ENCODE measurements around the gene MYCBP2.
"Not testable (repeated sequence)": the region's sequence is repeated elsewhere in the genome, so short reads cannot be mapped to it uniquely, and the experiment has no call there.

MYCBP2 gene

DNA sequence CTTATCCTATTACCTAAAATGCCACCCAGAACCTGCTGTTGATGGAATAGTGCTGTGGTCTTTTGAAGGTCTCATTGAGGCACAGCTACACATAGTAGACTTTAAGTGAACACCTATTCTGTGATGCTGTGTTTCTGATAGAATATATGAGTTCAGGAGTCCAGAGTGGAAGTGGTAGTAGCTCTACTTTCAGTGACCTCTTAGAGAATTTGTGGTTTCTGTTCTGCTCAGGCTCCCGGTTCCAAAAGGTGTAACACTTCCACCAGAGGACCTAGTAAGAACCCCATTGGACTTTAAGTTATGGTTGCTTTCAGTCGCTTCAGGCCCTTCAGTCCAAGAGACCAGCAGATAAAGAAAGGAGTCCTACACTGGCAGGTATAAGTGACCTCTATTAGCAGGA lies 11.4 kb upstream of the MYCBP2 start:
- no peak for DNase-seq (ENCODE audit: low read depth)

DNA sequence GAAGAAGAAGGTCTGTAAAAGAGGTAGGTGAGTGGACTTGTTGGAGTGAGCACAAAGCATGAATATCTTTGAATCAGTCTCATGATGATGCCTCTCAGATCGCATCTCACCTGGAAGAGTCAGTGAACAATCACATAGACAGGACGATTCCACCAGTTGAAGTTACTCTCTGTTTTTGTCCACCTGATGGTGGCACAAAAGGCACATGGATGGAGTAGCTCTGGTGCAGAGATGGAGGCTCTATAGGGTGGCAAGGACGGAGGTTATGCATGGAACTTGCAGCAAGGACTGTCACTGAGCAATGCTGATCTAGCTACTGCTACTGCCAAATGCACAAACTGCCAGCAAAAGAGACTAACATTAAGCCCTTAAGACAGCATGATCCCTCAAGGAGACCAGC lies 10.3 kb upstream of the MYCBP2 start:
- DNase-seq (ENCODE audit: low read depth) = no peak

DNA sequence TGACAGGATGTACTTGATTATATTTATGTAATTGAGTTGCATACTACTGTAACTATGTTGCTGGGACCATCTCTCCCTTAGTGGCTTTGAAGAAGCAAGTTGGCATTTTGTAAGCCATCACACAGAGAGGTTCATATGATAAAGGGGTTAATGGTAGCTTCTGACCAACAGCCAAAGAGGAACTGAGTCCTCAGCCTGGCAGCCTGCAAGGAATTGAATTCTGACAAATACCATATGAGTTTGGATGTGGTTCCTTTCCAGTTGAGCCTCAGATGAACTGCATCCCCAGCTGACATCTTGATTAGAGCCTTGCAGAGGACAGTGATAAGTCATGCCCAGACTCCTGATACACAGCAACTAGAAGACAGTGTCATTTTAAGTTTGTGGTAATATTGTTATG lies 8.6 kb upstream of the MYCBP2 start:
- no peak for DNase-seq (ENCODE audit: low read depth)

DNA sequence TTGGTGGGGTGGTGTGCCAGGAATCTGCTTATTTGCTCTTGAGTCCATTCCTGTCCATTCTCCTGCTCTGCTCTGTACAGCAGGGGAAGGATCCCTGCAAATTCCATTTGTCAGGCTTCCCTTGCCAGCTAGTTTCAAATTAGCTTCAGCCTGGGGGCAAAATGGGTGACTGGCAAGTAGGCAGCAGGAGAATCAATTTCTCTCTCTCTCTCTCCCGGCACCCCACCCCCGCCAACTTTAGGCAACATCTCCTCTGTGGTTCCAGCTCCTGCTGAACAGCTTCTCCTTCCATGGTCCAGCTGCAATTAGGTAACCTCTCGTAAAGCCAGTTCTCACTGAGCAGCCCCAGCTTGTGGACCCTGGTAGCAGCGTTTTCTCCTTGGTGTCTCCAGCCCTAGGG lies 6.7 kb upstream of the MYCBP2 start:
- no peak for DNase-seq (ENCODE audit: low read depth)

DNA sequence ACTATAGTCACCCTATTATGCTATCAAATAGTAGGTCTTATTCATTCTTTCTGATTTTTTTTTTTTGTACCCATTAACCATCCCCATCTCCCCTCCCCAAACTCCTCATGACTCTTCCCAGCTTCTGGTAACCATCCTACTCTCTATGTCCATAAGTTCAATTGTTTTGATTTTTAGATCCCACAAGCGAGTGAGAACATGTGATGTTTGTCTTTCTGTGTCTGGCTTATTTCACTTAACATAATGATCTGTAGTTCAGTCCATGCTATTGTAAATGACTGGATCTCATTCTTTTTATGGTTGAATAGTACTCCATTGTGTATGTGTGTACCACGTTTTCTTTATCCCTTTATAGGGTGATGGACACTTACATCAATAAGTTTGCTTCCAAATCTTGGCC lies 4.5 kb upstream of the MYCBP2 start:
- DNase-seq (ENCODE audit: low read depth) = no peak

DNA sequence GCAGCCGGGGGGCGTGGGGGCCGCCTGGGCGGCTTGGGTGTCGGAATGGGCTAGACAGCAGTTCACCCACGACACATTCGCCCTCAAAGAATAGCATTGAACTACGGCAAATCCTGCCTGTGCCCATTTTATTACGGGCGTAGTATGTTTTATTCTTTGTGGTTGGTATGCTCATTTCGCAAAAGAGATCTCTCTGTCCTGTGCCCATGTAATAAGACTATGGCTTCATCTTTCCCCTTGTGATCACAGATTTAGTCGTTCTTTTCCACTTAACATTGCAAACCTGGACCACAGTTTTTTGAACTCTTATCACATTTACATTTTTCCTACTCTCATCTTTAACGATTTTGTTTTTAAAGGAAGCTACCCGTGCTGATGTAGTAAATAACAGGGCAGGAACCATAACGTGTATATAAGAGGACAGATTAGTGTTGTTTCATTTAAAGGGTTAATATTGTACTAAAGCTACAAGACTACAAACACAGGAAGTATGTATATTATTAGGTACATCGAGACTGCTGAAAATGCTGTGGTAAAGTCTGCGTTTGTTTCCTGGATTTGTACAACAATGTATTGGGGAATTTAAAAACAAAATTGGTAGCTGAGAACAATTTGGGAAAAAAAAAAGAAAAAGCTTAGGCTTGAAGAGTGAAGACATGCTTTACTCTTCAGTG lies 3.2 kb upstream of the MYCBP2 start:
- DNase-seq (ENCODE audit: low read depth) = no peak

DNA sequence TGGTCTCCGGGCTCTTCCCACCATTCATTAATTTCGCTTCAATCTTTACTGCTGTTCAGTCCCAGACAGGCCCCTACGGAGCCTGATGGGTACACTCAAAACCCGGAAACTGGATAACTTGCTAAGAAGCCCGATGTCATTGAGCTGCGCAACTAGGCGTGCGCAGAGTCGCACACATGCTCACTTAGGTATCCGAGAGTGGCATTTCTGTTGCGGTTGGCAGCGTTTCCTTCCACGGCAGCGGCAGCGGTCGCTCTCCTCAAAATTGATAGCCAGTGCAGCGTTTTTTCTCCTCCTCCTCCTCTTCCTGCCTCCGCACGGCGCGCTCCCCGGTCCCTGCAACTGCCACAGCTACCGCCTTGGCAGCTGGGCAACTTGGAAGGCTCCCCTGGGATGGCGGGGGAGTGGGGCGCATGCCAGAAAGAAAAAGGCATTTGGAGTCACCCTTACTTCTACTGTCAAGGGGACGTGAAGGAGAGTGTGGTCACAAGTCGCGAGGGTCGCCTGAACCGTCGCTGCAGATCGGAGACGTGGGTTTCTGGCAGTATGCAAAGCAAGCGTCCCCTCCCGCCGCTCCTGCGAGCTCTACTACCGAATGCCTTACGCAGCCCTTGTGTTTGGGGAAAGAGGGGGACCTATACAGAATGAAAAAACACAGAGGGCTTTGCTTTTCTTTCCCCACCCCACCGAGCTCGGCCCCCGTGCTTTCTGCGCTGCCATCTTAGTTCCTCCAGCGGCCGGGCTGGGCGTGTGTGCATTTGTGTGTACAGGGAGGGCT lies 2.4 kb upstream of the MYCBP2 start:
- peak; percentile 58 for DNase-seq (ENCODE audit: low read depth)

DNA sequence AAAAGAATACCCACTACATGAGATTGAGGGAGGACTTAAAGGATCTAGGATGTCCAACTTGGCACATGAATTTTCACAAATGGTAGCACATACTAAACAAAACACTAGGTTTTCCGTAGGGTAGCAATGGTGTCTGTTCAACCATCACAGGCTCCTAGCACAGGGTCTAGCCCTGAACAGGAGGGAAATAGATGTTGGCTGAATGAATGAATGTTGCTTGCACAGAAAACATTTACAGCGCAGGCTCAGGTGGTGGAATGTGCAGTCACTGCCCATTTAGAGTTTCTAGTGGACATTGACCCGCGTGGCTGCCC lies 1.9 kb upstream of the MYCBP2 start:
- DNase-seq (ENCODE audit: low read depth) = no peak

DNA sequence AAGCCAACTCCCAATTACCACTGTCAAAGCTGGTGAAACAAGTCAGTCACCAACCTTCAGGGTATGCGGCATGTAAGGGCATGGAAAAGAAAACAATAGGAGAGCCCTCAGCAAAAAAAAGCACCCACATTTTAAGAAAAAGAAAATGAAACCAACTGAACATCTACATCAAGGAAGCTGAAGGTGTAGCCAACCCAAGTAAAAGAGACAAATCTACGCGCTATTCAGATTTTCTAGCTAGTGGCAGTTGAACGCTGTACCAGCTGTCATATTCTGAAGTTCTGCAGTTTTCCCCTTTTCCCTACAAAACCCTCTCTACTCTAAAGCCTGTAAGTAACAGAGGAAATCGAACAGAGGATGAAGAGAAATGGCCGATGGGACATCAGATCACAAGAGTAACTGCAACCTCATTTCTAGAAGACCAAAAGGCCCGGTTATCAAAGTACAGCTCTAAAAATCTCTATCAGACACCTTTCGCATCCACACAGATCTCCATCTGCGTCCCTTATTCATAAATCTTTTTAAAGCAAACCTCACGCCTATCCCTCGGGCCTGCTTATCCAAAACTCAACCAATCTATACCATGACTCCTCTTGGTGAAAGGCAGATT lies 1.4 kb downstream of the MYCBP2 start:
- no peak for DNase-seq (ENCODE audit: low read depth)

DNA sequence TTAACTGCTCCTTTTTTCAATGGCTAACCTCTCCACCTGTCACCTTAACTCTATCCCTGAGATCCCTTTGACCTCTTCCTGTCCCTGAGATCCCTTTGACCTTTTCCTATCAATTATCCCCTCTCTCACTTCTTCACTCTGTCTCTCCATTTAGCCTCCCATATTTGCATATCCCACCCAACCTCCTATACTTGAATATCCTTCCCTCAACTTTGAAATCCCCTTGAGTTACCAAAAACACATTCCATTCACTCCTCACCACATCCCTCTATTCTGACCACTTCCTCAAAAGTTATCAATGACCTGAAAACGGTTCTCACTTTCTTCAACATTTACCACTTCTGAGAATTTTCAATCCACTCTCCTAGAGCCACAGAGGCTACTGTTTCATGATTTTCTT lies 3.0 kb downstream of the MYCBP2 start:
- no peak for DNase-seq (ENCODE audit: low read depth)

DNA sequence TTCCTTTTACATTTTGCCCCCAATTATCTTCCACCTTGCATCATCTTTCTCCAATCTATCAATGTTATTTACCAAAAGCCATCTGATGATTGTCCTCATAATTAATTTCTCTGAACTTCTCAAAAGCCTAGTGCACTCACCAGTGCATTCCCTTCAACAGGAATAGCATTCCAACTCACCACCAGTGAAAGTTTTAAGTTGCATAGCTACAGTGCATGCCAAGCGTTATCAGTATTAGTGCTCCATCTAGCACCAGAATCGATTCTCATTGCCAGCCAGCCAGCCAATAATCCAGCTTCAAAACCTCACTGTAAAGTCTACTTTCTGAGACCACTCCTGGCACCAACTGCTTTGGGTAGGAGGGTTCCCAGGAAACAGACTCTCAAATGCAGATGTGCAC lies 7.4 kb downstream of the MYCBP2 start:
- DNase-seq (ENCODE audit: low read depth) = no peak

DNA sequence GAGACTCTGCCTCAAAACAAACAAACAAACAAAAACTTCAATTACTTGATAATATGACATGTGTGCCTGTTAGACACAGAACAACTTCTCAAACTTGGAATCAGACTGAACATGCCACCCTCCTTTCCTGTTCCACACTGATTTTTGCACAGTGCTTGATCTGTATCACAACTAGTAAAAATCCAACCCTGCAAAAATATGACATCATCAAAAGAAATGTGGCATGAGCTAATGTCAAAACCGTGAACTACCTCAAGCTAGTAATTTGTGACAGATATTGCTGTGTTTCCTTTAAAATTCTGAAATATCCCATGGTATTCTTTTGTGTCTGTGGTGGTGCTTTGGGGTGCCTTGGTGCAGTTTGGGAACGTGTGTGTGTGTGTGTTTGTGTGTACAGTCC lies 8.2 kb downstream of the MYCBP2 start:
- DNase-seq (ENCODE audit: low read depth) = no peak

DNA sequence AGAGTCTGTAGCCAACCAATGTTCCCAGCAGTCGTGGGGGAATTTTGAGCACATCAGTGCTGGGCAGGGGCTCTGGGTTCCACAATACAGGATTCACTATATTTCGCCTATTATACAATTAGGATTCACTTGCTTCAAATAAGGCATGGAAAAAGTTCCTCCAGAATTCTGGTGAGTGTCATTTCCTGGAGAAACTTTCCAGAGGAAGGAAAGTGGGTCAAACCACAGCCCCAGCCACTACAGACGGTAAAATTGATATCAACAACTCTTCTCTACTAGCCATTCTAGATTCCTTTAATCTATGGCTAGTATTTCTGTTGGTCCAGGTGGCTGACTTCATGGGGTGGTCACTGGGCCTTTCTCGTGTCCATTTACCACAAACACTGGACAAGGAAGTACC lies 10.5 kb downstream of the MYCBP2 start:
- no peak for DNase-seq (ENCODE audit: low read depth)

DNA sequence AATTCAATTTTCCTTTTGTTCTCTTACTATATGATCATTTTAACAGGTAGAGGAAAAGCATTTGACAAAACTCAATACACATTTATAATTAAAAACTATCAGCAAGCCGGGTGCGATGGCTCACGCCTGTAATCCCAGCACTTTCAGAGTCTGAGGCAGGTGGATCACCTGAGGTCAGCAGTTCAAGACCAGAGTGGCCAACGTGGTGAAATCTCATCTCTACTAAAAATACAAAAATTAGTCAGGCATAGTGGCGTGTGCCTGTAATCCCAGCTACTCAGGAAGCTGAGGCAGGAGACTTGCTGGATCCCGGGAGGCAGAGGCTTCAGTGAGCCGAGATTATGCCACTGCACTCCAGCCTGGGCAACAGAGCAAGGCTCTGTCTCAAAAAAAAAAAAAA lies 11.4 kb downstream of the MYCBP2 start:
- DNase-seq (ENCODE audit: low read depth) = not testable (repeated sequence)

DNA sequence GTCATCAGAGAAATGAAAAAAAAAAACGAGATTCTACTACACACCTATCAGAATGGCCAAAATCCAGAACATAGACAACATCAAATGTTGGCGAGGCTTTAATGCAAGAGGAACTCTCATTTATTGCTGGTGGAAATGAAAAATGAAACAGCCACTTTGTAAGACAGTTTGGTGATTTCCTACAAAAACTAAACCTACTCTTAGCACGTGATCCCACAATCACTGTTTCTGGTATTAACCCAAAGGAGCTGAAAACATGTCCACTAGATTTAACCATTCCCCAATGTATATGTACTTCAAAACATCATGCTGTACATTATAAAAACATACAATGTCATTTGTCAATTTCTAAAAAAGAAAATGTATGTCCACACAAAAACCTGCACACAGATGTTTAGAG lies 13.0 kb downstream of the MYCBP2 start:
- DNase-seq (ENCODE audit: low read depth) = no peak

DNA sequence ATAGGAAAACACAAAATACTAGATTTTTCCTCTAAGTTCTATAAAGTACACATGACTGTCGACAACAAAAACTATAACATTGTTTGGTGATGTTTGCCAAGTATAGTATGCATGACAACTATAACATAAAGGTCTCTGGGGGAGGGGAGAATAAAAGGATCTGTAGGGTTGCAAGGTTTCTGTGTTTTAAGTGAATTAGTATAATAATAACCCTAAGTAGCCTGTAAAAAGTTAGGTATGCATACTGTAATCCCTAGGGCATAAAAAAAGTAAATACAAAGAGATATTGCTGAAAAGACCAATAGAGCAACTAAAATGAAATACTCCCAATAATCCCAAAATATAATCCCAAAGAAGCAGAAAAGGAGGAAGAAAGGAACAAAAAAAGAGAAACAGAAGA lies 14.6 kb downstream of the MYCBP2 start:
- DNase-seq (ENCODE audit: low read depth) = no peak

DNA sequence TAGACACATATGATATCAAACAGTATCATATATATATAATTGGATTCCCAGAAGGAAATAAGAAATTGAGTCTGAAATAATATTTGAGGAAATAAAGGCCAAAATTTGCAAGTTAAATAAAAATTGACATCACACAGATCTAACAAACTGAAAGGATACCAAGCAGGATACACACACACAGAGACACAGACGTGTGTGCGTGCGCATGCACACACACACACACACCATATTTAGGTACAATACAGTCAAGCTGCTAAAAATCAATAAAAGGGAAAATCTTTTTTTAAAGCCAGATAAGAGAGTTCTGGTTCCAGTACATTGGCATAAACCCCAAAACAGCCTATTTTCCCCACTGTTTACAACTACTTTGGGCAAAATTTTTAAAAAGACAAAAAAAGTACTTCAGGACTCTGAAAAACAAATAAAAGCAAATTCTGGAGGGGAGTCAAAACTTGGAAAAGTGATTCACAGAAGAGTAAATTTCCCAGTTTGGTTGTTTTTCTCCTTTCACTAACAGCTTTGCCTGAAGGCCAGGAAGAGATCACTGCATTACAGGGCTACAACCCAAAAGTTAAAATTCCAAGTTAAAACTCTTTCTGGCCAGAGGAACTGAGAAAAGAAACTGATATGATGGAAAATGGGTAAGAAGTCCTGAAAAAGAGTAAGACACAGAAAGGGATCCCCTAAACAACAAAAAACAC lies 16.2 kb downstream of the MYCBP2 start:
- no peak for DNase-seq (ENCODE audit: low read depth)

DNA sequence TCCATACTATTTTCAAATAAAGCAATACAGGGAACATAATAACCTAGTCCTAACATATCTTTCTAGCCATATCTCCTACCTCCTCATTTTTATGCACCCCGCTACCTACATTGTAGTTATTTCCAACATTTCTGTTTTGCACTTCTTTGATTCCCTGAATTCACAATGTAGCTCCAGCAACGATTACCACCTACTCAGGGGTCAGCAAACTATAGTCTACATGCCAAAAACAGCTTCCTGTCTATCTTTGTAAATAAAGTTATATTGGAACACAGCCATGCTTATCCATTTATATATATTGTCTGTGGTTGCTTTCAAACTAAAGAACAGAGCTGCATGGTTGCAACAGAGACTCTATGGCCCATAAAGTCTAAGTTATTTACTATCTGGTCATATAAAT lies 16.7 kb downstream of the MYCBP2 start:
- DNase-seq (ENCODE audit: low read depth) = no peak

DNA sequence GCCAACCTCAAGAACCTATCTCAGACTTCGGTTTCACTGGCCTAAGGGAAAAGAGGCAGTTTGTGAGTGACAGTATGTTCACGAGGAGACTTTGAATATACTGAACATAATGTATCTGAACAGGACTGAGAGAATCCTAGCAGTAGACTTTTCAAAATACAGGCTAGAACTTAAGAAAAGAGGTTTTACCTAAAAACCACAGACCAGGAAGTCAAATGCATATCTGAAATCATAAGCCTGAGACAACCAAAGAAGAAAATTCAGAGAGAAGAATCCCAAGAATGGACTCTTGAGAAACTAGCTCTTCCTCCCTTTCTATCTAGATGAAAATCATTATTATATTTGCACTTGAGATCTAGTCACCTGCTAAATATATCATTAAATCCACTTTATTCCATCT lies 17.6 kb downstream of the MYCBP2 start:
- DNase-seq (ENCODE audit: low read depth) = no peak

DNA sequence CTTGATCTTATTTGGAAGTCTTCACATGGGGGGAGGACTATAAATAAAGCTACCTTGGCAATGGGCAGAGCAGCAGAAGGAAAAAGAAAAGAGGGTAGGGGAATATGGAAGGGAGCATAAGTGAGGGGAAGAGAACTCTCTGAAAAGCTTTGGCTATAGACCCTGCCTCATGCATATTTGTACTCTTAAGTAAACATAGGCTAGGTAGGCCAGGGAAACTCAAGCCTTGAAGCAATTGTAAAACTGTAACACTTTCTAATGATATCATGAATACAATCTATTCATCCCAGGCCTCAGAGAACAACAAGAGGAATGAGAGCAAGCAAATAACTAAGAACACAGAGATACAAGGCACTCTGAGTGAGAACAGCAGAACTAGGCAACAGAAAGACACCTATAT lies 20.4 kb downstream of the MYCBP2 start:
- no peak for DNase-seq (ENCODE audit: low read depth)

DNA sequence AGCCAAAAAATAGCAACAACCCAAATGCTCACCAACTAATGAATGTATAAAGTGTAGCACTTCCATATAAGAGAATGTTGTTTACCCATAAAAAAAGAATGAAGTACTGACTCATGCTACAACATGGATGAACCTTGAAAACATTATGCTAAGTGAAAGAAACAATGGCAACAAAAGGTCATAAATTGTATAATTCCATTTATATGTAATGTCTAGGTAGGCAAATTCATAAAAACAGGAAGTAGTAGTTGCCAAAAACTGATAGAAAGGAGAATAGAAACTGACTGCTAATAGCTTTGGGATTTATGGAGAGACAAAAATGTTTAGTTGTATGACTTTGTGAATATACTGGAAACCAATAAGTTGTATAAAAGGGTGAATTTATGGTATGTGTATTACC lies 21.6 kb downstream of the MYCBP2 start:
- DNase-seq (ENCODE audit: low read depth) = no peak

DNA sequence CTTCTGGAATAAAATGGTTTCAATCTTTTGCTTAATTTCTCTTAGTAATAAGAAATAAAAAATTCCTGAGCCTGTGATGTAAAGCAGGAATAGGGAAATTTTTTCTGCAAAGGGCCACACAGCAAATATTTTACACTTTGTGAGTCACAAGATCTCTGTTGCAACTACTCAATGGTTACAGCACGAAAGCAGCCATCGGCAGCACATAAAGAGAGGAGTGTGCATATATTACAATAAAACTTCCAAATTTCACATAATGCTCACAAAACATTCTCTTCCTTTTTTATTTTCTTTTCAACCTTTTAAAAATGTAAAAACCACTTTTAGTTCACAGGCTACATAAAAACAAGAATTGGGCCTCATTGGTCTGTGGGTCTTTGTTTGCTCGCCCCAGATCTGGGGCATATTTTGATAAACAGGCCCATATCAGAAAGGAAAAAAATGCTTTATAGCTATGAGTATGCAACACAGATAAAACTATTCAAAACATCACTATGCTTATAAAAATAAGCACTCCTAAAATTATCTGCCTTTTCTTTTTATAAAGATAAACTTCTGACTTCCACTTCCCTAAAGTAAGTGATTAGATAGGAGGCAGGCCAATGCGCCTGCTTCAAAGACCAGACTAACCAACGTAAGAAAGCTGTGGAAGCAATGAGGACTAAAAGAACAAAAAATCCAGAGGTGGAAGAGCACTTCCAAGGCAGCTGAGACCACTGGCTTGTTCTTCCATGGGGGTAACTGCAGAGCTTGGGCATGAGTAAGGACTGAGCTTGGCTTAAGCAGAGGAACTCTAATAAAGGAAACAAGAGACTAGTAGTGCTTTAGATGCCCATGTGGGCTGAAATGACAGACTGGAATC lies 26.5 kb downstream of the MYCBP2 start:
- no peak for DNase-seq (ENCODE audit: low read depth)
